HG03175 (cell line): ENCODE measurements around the gene COQ2.
"Not testable (repeated sequence)": the region's sequence is repeated elsewhere in the genome, so short reads cannot be mapped to it uniquely, and the experiment has no call there.

Experiments used
- ATAC-seq: cut with Tn5 transposase; IDR thresholded peaks from one replicate; pipeline ENCODE4 v1.9.1; 2021; ENCODE audit warnings: mild to moderate bottlenecking, moderate library complexity; ENCODE audit not compliant: unreplicated experiment

The COQ2 gene, protein sequence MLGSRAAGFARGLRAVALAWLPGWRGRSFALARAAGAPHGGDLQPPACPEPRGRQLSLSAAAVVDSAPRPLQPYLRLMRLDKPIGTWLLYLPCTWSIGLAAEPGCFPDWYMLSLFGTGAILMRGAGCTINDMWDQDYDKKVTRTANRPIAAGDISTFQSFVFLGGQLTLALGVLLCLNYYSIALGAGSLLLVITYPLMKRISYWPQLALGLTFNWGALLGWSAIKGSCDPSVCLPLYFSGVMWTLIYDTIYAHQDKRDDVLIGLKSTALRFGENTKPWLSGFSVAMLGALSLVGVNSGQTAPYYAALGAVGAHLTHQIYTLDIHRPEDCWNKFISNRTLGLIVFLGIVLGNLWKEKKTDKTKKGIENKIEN

DNA sequence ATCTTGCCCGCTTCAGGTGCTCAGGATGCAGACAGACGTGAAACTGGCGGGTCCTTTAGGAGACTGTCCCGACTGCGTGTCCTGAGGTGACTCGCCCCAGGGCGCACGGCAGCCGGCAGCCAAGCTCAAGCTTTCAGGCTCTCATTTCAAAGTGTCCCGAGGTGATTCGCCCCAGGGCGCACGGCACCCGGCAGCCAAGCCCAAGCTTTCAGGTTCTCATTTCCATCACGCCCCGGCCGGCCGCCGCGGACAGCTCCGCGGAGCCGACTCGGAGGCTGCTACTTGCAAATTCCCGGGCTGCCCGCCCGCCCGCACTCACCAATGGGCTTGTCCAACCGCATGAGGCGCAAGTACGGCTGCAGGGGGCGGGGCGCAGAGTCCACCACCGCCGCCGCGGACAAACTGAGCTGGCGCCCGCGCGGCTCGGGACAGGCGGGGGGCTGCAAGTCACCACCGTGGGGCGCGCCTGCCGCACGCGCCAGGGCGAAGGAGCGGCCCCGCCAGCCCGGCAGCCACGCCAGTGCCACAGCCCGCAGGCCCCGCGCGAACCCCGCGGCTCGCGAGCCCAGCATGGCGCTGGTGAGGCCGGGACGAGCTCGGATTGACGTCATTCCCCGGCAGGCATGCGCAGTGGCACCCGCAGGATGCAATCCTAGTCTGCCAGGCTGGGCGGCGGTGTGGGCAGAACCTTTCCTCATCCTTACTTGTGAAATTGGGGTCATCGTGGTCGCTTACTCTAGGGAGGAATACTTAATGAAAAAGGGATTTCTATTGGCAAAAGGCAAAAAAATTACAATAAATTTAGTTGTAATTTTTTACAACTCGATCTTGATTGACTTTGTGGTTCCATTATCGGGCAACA, at the start of gene COQ2:
COQ2 (minus strand) TSS at position 606 of the 862 bp plus-strand sequence; CDS start at position 572, 34 bp downstream.
- ATAC-seq = peak; percentile 86

DNA sequence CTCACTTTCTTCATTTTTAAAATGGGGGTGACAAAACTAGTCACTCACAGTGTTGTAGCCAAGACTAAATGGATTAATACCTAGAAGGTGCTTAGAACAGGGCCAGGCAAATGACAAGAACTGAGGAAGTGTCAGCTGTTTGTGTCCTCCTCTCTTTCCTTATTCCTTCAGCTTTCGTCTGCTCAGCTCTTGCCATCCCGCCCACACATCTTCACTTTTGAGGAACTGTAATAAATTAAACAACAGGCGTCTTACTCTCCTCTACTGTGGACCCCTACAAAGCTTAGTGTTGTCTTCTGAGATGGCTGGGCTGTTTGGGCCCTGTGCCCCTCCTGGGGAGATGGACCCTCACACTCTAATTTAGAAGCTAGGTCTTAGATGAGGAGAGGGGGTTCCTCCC, 47.4 kb upstream of the COQ2 start:
- no peak for ATAC-seq

DNA sequence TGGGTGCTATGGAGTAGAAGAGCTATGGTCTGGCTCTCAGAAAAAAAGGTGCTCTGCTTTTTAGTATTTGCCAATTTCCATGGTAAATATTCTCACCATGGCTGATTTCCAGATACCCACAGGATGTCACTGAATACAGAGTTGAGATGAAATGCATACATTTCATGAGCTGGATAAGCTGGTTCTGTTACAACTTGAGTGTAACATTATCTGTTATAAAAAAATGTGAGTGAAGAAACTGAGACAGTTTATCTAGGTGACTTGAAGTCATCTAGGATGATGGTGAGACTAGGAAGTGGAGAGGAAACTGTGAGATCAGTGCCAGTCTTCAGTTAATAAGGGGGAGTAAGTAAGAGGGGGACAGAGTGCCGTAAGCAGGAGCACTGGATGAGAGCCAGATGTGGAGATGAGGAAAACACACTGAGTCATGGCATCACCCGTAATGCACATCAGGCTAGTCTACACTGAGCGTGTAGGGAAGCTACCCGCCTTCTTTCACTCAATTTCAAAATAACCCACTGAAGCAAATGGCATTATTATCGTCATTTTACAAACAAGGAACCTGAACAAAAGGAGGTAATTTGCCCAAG, 45.0 kb upstream of the COQ2 start:
- no peak for ATAC-seq

DNA sequence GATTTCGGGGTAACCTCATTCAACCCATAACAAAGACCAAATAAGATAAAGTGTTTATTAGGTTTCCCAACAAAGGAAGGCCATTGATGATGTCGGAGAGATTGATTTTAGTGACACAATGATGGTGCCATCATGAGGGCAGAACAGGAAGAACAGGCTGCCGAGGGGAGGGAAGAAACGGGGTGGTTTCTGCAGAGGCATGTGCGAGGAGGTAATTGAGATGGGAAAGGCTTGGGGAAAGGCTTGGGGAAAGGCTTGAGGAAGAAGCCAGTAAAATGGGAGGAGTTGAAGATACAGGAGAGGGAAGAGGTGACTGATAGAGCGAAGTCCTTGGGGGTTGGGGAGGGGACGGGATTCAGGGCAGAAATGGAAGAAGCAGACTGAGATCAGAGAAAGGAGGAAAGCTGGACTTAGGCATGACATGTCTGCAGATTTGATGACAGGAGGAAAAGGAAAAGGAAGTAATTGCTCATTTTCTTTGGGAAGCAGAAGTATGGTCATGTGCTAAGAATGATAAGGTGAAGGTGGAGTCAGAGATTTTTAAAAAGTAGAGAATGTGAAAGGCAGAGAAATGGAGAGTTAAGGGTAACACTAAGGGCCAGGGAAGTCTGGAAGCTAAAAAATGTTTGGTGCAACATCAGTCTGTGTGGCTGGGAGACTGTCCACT, 44.1 kb upstream of the COQ2 start:
- ATAC-seq = no peak

DNA sequence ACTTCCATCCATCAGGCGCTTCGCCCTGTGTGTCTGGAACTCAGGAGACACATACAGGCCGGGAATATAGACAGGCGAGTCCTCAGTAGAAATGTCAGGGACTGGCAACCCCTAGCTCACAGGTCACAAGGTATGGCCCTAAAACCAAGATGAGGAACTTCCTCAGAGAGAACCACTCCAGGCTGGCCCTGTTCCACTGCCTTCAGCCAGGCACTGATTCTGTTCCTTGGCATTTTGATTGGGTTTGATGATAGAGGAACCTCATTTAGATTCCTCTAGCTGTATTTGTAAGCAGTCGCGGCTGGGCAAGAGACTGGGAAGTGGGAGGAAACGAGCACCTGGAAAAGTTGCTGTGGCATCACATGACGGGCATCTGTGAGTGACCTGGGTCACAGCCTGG, 41.9 kb upstream of the COQ2 start:
- ATAC-seq = no peak

DNA sequence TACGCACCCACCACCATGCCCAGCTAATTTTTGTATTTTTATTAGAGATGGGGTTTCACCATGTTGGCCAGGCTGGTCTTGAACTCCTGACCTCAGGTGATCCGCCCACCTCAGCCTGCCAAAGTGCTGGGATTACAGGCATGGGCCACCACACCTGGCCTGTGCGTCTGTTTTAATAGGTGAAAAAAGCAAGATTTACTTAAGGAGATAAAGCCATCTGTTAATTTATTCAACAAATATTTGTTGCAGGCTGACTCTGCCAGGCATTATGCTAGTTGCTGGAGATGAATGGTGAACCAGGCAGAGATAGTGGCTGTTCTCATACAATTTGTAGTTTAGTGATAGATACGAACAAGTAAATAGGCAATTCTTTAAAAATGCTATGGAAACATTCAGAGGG, 40.7 kb upstream of the COQ2 start:
- not testable (repeated sequence) for ATAC-seq

DNA sequence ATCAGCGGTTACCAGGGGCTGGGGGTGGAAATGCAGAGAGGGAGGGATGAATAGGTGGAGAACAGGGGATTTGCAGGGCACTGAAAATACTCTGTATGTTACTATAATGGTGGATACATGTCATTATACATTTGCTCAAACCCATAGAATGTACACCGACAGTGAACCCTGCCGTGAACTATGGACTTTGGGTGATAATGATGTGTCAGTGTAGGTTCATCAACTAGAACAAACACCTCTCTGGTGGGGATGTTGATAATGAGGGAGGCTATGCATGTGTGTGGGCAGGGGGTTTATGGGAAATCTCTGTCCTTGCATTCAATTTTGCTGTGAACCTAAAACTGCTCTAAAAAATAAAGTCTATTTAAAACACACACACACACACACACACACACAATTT, 38.5 kb upstream of the COQ2 start:
- no peak for ATAC-seq

DNA sequence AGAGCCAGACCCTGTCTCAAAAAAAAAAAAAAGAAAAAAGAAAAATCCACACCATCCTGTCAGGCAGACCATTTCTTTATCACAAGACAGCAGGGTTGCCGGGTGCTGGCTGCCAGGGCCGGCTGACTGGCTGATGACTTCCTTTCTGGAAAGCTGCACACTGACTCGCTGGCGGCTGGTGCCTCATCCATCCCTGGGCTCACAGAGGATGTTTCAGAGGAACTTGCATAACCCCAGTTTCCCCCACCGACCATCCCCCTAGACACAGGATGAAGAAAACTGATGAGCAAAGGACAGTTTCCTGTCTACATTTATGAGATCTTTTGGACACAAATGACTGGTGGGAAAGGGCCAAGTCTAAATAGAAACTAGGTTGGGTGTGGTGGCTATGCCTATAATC, 36.0 kb upstream of the COQ2 start:
- no peak for ATAC-seq

DNA sequence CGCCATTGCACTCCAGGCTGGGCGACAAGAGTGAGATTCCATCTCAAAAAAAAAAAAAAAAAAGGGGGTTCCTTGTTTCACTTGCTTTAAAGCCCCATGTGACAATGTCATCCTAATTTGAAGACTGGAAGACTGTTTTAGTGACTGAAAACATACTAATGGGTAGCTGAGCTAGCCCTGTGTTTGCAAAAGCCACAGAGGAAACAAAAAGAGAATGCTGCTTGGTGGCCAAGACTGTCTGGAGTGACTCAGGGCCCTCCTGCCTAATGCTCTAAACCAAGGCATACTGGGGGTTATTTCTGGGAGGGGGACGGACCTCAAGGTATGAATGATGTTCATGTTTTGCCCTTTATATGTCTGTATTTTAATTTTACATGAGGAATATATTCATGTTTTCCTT, 34.1 kb upstream of the COQ2 start:
- no peak for ATAC-seq

DNA sequence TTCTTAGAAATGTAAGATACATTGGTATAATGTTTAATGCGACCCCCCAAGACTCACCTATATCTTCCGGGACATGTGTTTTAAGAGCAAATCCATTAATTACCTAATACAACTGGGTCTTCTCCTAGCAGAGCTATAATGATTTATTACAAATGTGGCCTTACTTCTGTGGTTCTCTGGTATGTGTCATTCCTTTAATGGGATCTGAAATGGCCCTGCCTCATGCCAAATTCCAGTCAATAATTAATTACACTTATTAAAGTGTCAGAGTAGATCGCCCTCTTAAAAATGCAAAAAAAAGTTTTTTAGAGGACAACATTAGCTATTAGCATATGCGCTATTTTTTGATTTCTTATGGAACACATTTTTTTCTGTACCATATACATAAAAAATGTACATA, 33.1 kb upstream of the COQ2 start:
- no peak for ATAC-seq

DNA sequence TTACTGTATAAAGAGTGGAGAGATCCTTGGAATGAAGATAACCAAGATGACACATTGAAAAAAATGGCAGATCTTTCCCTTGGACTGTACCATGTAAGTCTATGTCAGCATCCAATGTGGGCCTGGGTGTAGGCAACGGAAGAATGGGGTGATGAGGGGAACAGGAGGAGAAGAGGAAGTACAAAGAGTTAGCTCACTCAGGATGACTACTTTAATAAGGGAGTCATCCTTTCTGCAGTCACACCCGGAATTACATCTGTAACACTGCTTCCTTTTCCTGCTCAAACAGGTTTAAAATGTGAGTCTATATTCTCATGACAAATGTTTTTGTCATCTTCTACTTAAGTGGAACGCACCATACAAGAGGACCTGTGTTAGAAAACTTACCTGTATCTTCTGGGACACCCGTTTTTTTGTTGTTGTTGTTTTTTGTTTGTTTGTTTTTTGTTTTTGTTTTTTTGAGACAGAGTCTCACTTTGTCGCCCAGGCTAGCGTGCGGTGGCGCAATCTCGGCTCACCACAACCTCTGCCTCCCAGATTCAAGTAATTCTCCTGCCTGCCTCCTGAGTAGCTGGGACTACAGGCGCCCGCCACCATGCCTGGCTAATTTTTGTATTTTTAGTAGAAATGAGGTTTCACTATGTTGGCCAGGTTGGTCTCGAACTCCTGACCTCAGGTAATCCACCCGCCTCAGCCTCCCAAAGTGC, 32.0 kb upstream of the COQ2 start:
- no peak for ATAC-seq

DNA sequence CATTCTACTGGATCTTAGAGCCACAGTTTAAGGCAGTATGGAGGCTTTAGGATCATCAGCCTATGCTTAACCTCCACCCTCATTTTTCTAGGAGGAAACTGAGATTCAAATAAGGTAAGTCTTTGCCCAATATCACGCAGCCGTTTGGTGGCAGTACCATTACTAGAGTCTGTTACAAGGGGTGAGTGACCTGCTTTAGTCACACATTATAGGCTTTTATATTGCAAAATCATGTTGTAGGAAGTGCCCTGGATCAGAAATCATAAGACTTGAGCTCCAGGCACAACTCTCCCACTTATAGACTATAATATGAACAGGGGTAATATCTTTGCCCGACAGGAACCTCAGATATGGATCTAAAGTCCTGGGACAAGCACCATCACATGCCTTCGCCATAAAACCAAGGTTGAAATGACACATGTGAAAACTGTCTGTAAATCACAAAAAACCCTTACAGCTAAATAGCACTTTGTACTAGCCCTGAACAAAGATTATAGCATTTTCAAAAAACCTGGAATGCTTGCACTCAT, 30.8 kb upstream of the COQ2 start:
- no peak for ATAC-seq

DNA sequence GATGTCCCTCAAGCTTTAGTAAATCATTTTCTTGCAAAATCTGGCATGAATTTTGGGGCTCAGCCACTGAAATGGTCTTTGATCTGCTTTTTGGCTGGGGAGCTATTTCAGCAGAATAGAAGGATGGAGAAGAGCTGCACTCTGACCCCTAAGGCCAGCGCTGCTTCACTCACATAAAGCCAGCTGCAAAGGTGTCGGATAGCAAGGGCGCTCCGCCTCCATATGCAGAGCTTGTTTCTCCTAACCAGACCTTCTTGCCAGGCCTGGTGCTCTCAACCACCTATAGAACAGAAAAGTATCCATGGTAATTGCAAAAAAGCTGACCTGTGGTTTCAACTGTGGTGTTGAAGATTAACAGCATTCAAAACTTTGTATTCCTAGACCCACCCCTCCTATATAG, 24.1 kb upstream of the COQ2 start:
- ATAC-seq = no peak

DNA sequence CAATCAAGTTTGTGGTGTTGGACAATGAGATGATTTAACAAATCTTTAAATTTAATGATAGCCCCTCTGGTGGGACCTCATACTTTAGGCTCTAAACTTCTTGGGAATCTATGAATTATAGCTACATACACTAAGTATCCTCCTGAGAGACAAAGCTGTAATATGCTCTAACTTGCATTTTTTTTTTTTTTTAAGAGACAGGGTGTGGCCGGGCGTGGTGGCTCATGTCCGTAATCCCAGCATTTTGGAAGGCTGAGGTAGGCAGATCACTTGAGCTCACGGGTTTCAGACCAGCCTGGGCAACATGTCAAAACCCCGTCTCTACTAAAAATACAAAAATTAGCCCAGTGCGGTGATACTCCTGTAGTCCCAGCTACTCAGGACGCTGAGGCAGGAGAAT, 23.3 kb upstream of the COQ2 start:
- no peak for ATAC-seq

DNA sequence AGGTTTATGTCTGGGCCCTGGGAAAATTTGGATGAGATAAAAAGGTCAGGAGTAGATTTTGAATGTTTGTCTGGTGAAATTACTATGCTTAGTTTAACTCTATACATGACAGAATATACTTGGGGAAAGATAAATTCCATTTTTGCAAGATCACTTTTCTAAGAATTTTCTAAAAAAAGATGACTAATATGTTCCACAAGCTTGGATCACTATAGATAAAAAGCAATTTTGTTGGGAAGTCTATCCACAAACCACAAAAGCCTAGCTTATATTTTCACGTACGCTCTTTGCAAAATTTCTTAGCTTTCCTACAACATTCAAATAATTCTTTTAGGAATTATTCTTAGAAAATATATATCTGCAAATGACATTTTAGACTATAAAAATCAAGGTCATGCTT, 20.6 kb upstream of the COQ2 start:
- no peak for ATAC-seq

DNA sequence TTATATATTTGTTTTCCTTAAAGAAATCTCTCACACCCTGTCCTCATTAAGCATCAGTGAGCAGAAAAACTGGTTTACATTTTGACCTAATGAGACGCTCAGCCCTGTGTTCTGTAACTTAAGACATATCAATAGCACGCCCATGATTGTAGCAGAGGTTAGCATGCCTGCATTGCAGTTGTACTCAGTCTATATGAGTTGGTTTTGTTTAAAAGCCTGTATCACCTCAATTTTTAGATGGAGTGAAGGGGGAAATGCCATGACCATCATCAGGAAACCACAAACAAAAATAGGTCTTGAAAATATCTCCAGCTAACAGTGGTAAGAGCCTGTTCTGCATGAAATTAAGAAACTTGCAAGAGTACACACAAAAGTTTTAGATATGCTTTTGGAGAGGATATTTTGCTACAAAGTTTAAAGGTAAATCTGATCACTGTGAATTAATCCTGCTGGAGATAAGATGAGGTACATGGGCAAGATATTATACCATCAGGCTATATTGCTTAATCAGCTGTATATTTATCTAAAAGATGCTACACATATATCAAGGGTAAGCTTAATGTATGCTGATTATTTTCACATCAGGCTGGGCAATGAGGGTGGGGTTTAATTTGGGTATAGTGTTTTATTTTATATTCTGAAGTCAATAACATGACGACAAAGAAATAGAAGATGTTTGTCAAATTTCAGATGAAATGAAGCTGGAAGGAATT, 13.1 kb upstream of the COQ2 start:
- no peak for ATAC-seq

DNA sequence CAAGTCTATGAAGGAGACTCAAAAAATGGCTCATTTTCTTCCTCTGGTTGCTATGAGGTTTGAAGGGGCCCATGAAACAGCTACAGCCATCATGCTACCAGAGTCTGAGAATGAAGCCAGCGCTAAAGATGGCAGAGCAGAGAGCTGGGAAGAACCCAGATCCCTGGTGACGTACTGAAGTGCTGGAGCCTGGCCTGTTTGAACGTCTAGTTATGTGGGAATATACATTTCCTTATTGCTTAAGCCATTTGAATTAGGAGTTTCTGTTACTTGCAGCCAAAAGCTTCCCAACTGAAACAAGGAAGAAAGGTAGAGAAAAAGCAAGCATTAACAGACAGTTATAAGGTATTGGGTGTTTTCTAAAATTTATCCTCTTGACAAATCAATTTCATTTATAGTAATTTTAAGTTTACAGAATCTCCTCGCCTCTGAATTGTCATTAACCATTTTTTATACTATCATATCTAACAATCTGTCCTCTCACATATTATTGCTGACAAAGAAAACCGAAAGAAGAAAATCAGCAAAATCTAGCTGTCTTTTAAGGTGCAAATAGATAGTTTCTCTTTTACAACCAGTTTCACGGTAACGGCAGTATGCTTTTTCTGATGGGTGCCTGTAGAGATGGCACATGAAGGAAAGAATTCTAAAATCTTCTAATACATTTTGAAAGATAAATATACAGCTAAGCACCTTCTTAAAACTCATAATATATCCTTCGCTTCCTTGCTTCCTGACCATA, 8.9 kb upstream of the COQ2 start:
- ATAC-seq = no peak

DNA sequence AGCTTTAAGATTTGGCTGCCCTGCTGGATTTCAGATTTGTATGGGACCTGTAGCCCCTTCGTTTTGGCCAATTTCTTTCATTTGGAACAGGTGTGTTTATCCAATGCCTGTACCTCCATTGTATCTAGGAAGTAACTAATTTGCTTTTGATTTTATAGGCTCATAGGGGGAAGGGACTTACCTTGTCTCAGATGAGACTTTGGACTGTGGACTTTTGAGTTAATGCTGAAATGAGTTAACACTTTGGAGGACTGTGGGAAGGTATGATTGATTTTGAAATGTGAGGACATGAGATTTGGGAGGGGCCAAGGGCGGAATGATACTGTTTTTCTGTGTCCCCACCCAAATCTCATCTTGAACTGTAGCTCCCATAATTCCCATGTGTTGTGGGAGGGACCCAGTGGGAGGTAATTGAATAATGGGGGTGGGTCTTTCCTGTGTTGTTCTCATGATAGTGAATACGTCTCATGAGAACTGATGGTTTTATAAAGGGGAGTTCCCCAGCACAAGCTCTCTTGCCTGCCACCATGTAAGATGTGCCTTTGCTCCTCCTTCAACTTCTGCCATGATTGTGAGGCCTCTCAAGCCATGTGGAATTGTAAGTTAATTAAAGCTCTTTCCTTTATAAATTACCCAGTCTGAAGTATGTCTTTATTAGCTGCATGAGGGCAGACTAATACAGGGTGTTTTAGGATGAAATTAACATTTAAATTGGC, 5.6 kb upstream of the COQ2 start:
- not testable (repeated sequence) for ATAC-seq
